HG03280 (cell line): Measurements from ENCODE around the gene CNGB1.
"Not testable (repeated sequence)": the region's sequence is repeated elsewhere in the genome, so short reads cannot be mapped to it uniquely, and the experiment has no call there.

ENCODE experiments used
- ATAC-seq: cut with Tn5 transposase; IDR thresholded peaks from one replicate; pipeline ENCODE4 v1.9.1; 2021; ENCODE audit warnings: mild to moderate bottlenecking, moderate library complexity; ENCODE audit not compliant: unreplicated experiment

The CNGB1 gene

DNA sequence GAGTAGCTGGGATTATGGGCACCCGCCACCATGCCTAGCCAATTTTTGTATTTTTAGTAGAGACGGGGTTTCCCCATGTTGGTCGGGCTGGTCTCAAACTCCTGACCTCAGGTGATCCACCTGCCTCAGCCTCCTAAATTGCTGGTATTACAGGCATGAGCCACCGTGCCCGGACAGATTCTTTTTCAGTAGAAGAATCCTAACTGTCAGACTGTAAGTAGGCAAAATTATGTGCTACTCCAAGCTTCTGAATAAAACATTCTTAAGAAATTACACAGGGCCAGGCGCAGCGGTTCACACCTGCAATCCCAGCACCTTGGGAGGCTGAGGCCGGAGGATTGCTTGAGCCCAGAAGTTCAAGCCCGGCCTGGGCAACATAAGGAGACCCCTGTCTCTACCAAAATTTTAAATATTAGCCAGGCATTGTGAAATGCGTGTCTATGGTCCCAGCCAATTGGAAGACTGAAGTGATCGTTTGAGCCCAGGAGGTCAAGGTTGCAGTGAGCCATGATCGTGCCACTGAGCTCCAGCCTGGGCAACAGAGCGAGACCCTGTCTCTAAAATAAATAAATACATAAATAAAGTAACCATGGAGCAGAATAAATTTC lies 101.9 kb downstream of the CNGB1 start:
- ATAC-seq = no peak

GRCh38 chr16:57867000-57867561 lies 103.8 kb downstream of the CNGB1 start:
- no peak for ATAC-seq

DNA sequence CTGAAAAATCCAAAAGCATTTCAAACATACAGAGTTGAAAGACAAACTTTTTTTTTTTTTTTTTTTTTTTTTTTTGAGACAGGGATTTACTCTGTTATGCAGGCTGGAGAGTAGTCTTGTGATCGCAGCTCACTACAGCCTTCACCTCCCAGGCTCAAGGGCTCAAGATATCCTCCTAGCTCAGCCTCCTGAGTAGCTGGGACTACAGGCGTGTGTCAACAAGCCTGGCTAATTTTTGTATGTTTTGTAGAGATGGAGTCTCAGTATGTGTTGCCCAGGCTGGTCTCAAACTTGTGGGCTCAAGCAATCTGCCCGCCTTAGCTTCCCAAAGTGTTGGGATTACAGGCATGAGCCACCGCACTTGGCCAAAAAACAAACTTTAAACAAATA lies 104.4 kb downstream of the CNGB1 start:
- no peak for ATAC-seq

GRCh38 chr16:57865746-57866528 lies 105.0 kb downstream of the CNGB1 start:
- no peak for ATAC-seq

DNA sequence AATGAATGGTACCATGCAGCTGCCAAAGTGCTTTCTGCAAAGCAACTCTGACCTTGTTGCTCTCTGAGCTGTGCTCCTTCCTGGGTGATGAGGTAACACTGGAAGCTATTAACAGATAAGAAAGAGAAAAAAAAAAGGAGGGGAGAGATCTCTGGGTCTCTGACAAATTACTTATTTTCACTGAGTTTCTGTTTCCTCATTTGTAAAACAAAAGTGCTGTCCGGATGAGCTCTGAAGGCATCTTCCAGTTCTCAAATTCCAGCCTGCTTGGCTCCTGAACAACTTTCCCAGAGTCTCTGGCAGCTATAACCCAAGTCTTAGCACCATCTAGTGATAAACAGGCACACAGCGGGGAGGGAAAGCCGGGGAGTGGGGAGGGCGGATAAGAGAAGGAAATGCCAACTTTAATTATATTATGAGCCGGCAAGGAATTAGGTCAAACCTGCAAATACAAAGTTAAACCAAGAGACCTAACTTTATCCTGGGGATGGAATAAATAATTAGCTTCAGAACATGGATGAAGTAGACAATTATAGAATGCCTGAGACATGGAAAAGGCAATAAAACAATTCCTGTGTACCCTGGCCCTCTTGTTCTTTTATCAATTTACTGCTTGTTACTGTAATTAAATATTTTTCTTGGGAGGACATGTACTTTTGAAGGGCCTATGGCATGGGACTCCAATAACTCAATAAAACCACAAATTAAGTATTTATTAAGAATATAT lies 107.3 kb downstream of the CNGB1 start:
- ATAC-seq = no peak

- ATAC-seq = no peak
Observed at GRCh38 chr16:57862698-57863433, 108.1 kb downstream of the CNGB1 start.

GRCh38 chr16:57859331-57859730 lies 111.6 kb downstream of the CNGB1 start:
- no peak for ATAC-seq

- no peak for ATAC-seq
Observed at GRCh38 chr16:57858635-57859034, 112.3 kb downstream of the CNGB1 start.

GRCh38 chr16:57857991-57858390 lies 112.9 kb downstream of the CNGB1 start:
- not testable (repeated sequence) for ATAC-seq

- ATAC-seq = no peak
Observed at GRCh38 chr16:57855188-57855587, 115.7 kb downstream of the CNGB1 start.

- no peak for ATAC-seq
Observed at GRCh38 chr16:57852189-57852588, 118.7 kb downstream of the CNGB1 start.

DNA sequence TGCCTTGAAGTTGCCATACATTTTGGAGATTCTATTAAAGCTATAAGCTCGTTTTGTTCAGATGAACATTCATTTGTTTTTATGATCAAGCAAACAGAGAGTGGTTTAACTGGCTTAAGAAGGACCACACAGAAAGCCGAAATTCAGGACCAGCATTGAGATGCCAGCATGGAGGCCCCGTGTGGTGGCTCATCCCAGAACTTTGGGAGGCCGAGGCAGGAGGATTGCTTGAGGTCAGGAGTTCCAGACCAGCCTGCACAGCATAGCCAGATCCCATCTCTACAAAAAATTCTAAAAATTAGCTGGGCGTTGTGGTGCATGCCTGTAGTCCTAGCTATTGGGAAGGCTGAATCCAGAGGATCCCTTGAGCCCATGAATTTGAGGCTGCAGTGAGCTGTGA lies 122.7 kb downstream of the CNGB1 start:
- no peak for ATAC-seq

- not testable (repeated sequence) for ATAC-seq
Observed at GRCh38 chr16:57846931-57847330, 124.0 kb downstream of the CNGB1 start.

DNA sequence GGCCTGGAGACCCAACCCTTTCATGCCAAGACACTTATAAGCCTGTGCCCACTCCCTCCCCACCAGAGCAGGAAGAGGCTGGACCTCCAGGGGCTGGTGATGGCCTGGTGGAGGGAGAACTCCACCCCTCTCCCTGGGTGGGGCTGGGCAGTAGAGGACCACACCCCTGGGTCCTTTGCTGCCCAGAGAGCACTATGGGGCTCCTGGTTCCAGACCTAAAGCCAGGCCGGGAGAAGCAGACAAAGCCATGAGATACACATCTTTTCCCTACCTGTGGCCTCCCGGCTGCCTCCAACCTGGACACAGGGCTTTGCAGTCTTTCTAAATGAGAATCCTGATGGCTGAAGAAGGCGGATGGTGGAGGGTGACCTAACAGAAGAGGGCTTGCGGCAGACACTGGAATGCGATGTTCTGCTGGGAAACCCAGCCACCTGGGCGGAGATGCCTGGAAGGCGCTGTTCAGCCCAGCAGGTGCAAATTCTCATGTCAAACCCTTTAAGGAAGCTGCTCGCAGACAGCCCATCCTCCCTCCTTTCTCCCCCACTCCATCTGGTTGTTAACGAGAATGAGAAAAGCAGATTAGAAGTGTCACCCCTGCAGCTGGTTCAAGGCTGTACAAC lies 124.7 kb downstream of the CNGB1 start:
- ATAC-seq = no peak

- no peak for ATAC-seq
Observed at GRCh38 chr16:57845115-57845514, 125.8 kb downstream of the CNGB1 start.

DNA sequence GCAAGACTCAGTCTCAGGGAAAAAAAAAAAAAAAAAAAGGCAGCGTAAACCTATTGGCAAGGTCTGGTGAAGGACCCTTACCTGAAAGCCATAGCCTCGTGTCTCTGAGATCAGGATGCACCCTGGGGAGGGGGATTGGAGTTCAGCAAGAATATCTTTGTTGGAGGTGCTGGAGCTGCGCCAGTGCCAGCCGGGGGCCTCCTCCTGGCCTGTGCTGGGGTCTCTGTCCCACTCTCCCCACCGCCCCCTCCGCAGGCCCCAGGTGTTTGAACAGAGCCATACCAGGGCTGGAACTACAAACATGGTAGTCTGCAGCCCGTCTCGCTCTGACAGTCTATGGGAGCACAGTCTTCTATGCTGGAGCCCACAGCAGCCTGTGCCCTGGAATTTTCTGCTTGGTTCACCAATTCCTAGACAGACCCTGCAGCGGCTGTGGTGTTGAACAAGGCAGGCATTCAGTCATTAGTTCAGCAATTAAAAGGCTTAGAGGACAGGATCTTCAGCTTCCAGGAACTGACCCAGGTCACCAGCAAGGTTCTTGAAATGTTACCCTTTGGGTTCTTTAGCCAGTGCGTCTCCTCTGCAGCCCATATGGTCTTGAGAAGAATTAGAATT lies 126.4 kb downstream of the CNGB1 start:
- no peak for ATAC-seq

GRCh38 chr16:57843400-57843799 lies 127.5 kb downstream of the CNGB1 start:
- no peak for ATAC-seq

- ATAC-seq = no peak
Observed at GRCh38 chr16:57842601-57843000, 128.3 kb downstream of the CNGB1 start.

GRCh38 chr16:57840833-57841232 lies 130.1 kb downstream of the CNGB1 start:
- no peak for ATAC-seq

DNA sequence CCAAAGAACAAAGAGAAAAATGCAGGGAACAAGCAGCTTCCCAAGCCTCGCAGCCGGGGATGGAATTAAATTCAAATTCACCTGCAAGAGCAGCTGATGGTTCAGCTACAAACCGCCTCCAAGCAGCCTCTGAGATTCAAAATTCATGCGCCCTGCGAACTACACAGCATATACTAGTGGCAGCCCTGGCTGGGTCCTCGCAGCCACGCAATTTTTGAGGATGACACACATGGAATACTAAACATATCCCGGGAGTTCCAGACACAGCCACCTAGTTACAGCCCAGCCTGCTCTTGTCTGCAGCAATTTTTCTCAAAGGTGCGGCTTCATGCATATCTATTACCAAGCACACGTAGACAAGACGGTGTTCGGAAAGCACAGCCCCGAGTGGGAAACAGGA lies 132.8 kb downstream of the CNGB1 start:
- no peak for ATAC-seq
